Measurements from ENCODE around the gene SUFU.
"Not testable (repeated sequence)": the region's sequence is repeated elsewhere in the genome, so short reads cannot be mapped to it uniquely, and the experiment has no call there.

SUFU gene

GRCh38 chr10:102503264-102504178, at the start of gene SUFU:
Gene SUFU (plus strand): TSS chr10:102503972. CDS start chr10:102504153, 181 bp downstream.
- peak; percentile 98 to 99 for DNase-seq (ENCODE audit: low read depth in 2 of 2)

- DNase-seq (ENCODE audit: low read depth in 2 of 2) = not testable (repeated sequence)
Observed at GRCh38 chr10:102454662-102455487, 48.9 kb upstream of the SUFU start.

GRCh38 chr10:102455893-102456471, 47.8 kb upstream of the SUFU start:
- no peak for DNase-seq (ENCODE audit: low read depth in 2 of 2)

DNA sequence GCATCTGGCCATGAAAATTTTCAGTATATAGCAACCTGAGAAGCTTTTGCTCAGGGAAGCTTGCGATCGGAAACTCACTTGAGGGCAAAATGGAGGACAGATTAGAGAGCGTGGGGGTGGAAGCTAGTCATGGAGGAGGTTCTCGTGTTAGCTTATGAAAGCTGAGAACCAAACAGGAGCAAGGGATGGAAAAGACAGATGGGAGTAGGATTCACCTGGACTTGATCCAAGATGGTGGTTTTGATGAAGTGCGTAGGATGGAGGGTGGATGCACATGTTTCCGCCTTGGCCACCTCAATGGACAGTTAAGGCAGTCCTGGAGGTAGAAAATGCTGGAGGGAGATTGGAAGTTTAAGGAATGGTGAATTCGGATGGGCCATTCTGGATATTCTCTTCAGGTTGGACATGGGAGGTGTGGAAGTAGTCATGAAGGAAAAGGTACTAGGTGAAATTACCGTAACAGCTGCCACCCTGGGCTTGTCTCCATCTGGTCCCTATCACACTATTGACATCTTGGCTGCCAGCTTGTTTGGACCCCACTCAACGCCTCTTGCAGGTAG, 46.1 kb upstream of the SUFU start:
- no peak for DNase-seq (ENCODE audit: low read depth in 2 of 2)

DNA sequence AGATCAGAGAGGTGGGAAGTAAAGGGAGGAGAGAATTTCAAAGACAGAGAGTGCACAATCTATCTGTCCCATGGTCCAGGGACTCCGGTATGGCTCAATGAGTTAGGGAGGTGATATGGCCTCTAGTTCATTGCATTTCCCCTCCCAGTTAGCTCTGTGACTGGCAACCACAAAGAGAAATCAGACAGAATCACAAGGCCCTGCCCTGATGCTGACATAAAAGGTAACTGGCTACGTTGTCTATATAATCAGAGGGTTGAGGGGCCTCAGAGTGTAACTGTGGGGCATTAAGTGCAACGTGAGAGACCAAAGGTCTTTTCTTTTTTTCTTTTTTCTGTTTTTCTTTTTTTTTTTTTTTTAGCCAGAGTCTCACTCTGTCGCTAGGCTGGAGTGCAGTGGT, 45.1 kb upstream of the SUFU start:
- no peak for DNase-seq (ENCODE audit: low read depth in 2 of 2)

DNA sequence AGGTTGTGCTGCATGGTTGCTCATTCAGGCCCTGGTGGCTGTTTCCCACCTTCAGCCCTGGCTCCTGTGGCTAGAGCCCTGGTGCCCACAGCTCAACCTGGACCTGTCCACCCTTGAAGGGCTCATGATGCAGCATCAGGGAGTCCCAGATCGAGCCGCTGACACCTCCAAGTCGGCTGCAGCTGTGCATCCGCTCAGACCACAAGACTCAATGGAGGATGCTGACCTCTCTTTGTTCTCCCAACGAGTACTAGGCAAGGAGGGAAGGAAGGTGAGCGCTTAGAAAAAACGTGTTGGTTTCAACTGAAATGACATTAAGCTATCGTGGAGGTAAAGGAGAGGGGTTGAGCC, 43.0 kb upstream of the SUFU start:
- DNase-seq (ENCODE audit: low read depth in 2 of 2) = no peak

GRCh38 chr10:102461187-102462054, 42.4 kb upstream of the SUFU start:
- DNase-seq (ENCODE audit: low read depth in 2 of 2) = peak; percentile 86 to 94

DNA sequence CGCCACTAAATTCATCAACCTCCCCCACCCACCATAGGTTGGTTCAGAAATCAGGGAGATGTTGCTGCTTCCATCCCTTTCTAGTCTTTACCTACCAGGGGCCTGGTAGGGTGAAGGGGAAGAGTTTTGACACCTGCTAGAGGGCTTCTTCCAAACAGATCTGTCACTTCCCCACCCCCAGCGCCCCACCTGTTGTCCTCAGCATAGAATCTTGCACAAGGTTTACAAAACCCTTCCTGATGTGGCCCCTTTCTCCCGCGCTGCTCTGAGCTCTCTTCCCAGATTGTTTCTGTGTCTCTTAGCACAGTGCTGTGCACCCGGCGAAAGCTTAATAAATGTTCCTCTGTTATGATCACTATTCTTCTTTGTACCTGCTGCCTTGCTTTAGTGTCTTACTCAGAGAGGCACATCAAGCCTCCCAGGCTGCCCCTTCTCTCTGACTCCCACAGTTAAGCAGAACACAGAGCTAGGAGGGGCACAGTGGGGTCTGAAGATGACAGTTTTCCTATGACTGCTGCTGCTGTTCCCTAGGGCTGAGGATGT, 41.2 kb upstream of the SUFU start:
- no peak for DNase-seq (ENCODE audit: low read depth in 2 of 2)

DNA sequence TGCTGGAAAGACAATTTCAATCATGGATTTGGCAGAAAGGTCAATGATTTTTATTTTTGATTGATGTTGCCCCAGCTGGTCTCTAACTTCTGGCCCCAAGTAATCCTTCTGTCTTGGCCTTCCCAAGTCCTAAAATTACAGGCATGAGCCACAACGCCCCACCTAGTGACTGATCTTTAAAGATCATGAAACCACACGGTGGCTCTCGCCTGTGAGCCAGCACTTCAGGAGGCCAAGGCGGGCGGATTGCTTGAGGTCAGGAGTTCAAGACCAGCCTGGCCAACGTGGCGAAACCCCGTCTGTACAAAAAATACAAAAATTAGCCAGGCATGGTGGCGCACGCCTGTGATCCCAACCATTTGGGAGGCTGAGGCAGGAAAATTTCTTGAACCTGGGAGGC, 39.8 kb upstream of the SUFU start:
- no peak for DNase-seq (ENCODE audit: low read depth in 2 of 2)

DNA sequence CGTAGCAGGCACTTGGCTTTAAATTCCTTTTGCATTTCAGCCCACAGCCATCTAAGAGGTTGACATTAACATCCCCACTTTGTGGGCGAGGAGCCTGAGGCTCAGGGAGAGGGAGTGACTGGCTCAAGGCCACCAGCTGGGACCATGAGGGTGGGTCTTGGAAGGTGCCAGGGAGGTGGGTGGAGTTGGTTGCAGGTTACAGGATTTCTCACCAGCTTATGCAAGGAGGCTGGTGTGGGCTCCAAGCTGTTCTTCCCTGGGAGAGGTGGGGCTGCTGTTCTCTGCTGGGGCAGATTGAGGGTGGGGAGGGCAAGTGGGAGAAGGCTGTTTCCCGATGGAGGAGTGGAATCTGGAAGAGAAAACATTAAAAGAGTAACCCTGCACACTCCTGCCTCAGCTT, 38.3 kb upstream of the SUFU start:
- no peak for DNase-seq (ENCODE audit: low read depth in 2 of 2)

DNA sequence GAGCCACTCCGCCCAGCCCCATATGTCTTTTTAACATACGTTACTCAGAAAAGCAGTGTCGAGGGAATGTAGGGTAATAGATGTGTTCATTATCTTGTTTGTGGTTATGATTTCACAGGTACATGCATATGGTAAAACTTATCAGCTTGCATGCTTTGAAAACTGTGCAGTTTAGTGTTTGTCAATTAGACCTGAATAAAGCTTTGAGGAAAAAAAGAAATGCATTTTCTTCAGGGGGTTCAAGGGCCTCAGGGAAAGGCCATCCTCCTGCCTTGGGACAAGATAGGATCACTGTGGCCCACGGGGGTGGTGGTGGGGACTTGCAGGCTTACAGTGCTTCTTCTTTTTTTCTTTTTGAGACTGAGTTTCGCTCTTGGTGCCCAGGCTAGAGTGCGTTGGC, 36.5 kb upstream of the SUFU start:
- no peak for DNase-seq (ENCODE audit: low read depth in 2 of 2)

GRCh38 chr10:102467971-102468438, 35.8 kb upstream of the SUFU start:
- DNase-seq (ENCODE audit: low read depth in 2 of 2) = no peak

DNA sequence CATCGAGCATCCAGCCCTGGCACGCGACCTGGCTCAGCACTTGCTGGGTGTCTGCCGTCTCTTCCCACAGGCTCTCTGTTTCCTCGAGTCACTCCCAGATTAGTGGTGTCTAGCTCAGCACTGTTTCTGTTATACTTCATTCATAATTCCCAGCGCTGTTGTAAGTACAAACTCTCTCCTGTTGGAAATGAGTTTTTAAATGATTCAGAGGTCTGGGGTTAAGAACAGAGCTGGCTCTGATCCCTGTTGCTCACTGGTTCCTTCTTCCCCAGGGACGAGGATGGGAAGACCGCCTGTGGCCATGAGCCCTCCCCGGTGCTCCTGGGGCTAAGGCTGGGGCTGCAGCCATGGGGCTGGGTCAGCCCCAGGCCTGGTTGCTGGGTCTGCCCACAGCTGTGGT, 35.1 kb upstream of the SUFU start:
- DNase-seq (ENCODE audit: low read depth in 2 of 2) = no peak

GRCh38 chr10:102470579-102471546, 32.9 kb upstream of the SUFU start:
- DNase-seq (ENCODE audit: low read depth in 2 of 2) = no peak

DNA sequence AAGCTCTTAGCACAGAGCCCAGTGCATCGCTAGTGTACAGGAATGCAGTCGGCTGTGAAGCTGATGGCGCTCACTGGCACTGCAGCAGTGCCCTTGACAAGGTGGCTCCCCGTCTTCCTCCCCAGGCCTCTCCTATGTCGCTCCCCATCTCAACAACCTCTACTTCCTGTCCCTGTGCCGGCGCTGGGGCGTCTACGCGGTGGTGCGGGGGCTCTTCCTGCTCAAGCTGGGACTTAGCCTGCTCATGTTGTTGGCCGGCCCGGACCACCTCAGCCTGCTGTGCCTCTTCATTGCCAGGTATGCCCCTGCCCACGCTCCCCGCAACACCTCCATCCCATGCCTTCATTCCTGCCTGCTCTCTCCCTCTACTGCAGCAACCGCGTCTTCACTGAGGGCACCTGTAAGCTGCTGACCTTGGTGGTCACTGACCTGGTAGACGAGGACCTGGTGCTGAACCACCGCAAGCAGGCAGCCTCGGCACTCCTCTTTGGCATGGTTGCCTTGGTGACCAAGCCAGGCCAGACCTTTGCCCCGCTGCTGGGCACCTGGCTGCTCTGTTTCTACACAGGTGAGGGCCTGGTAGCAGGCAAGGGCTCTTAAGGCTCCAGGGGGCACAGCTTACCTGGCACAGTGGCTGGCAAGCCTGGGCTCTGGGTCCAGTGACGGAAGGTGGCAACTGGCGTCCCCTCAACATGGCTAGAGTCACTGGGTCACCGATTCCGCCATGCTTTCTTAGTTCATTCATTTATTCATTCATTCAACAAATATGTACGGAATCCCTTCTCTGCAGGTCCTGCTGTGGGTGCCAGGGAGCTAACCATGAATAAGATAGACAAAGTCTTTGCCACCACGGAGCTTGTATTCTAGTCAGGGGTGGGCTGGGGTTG, 30.1 kb upstream of the SUFU start:
- no peak for DNase-seq (ENCODE audit: low read depth in 2 of 2)

DNA sequence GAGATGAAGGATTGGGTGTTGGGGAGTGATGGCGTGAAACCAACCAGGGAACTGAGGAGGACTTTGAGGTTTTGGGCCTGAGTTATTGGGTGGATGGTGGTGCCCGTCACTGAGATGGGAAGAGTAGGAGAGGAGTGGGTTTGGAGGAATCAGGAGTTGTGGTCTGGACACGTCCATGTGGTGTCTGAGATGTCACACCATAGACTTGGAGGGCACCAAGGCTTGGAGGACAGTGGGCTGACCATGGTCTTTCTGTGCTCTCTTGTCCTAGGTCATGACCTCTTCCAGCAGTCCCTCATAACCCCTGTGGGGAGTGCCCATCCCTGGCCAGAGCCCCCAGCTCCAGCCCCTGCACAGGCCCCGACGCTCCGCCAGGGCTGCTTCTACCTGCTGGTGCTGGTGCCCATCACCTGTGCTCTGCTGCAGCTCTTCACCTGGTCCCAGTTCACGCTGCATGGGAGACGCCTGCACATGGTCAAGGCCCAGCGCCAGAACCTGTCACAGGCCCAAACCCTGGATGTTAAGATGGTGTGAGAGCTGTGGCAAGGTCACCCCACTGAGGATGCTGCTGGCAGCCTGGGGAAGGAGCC, 28.2 kb upstream of the SUFU start:
- DNase-seq (ENCODE audit: low read depth in 2 of 2) = no peak

- DNase-seq (ENCODE audit: low read depth in 2 of 2) = no peak
Observed at GRCh38 chr10:102476466-102477141, 27.2 kb upstream of the SUFU start.

- no peak for DNase-seq (ENCODE audit: low read depth in 2 of 2)
Observed at GRCh38 chr10:102479651-102480050, 24.1 kb upstream of the SUFU start.

Measured in stimulated activated CD4-positive, alpha-beta T cell treated with anti-CD3 and anti-CD28 coated beads, Interleukin-15, amount 100 ng/mL, for 48 hours (primary cell).